KOPT-K1 (cell line): Measurements from ENCODE around the gene TMEM235.

Experiments
- H3K27ac ChIP-seq: fragments of 200-600 bp; sonication (generic); 2 replicates; pipeline ENCODE4 v1.5.1; 2016; ENCODE audit warnings: antibody characterized with exemption, mild to moderate bottlenecking, low read depth, low read length; ENCODE audit not compliant: poor library complexity, severe bottlenecking
- H3K36me3 ChIP-seq: fragments of 200-600 bp; sonication (generic); 2 replicates; pipeline ENCODE4 v1.5.1; 2017; ENCODE audit warnings: antibody characterized with exemption, mild to moderate bottlenecking, low read length, moderate library complexity; ENCODE audit not compliant: insufficient read depth
- H3K9me3 ChIP-seq: fragments of 200-600 bp; sonication (generic); 2 replicates; pipeline ENCODE4 v1.5.1; 2017; ENCODE audit warnings: antibody characterized with exemption, low read length, mild to moderate bottlenecking; ENCODE audit not compliant: insufficient read depth, poor library complexity, severe bottlenecking

The TMEM235 gene

DNA sequence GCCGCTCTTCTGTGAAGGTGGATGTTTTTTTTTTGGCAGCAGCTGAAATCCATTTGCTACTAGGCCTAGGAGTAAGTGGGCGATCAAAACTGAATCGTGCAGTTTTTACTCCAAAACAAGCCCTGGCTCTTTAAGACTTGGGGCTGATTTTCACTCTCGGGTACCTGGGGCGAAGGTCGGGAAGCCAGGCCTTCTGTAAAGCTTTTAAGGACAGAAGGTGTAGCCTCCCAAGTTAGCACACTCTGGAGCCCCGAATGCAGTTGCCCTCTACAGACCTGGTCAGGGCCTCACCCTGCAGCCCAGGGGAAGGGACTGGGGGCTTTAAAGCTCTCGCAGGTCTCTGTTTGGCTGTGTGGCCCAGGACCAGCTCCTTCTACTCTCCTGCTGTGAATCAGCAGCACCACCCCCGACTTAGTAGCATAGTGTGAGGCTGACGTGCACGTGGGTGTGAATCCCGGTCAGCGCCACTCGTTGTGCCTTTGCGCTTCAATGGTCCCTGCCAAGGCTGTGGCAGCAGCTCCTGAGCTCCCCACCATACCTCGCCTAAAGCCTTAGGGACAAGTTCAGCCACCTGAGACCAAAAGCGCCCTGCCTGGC is 49.9 kb downstream of the TMEM235 start:
- no peaks in the 10 kb centered on the region for H3K9me3 ChIP-seq
- H3K27ac ChIP-seq: no peak overlapping the region
- no peaks in the 10 kb centered on the region for H3K36me3 ChIP-seq

DNA sequence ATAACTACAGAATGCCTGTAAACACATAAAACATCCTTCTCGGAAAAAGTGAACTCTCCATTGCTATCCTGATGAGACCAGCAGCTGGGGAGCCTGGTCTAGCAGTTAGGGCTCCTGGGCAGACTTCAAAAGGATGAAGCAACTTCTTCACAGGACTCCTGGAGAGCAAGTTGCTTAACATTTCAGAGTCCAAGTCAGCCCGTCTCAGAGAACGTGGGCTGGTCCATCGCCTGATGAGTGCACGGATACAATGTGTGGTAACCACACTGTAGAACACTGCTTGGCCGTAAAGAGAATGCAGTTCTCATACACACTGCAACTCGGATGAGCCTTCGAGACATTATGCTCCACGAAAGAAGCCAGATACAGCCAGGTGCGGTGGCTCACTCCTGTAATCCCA is 52.7 kb downstream of the TMEM235 start:
- Histone ChIP-seq H3K36me3 (no peaks in the 10 kb centered on the region), H3K9me3 (no peaks in the 10 kb centered on the region), H3K27ac (no peak overlapping the region)

DNA sequence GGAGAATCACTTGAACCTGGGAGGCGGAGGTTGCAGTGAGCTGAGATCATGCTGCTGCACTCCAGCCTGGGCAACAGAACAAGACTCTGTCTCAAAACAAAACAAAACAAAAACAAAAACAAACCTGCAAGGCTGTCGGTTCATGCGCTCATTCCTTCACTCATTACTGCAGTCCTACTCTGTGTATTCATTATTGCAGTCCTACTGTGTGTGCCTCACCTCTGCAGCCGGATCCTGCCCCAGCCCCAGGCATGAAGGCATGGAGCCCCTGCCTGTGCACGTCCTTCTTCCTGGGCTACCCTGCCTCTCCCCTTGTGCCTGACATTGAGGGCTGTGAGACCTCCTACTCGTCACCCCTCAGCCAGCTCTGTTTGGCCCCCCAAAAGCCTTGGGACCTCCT is 57.6 kb downstream of the TMEM235 start:
- no peaks in the 10 kb centered on the region for H3K9me3 ChIP-seq
- no peak overlapping the region for H3K27ac ChIP-seq
- no peaks in the 10 kb centered on the region for H3K36me3 ChIP-seq

DNA sequence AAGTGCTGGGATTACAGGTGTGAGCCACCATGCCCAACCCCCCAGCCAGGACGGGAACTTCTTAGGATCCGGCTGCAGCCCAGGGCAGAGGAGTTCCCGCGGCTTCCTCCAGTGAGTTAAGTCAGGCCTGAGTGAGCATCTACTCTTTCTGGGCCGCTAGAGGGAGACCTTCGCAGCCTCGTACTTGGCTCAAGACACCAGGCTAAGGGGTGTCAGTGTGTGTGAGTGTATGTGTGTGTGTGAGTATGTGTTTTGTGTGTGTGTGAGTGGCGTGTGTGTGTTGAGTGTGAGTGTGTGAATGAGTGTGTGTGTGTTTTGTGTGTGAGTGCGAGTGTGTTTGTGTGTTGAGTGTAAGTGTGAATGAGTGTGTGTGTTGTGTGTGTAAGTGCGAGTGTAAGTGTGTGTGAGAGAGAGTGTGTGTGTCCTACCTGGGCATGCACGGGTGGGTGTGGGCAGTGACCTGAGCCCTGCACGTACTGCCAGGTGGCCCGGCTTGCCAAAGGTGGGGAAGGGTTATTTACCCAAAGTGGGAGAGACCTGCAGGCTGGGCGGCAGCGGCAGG is 58.5 kb downstream of the TMEM235 start:
- Histone ChIP-seq H3K9me3 (no peaks in the 10 kb centered on the region), H3K27ac (no peak overlapping the region)

More for the DNA sequence above, 58.5 kb downstream of the TMEM235 start:
- no peaks in the 10 kb centered on the region for H3K36me3 ChIP-seq
